Heart left ventricle (tissue), 16 donors: Measurements from ENCODE around the gene NTM. TPM values are rescaled to one million over a fixed set of nuclear protein-coding genes. Genes with fewer than 3 reads are reported as not detected.
"Not testable (repeated sequence)": the region's sequence is repeated elsewhere in the genome, so short reads cannot be mapped to it uniquely, and the experiment has no call there.

Source experiments
- ATAC-seq, 4 donors: fragments of 200-7000 bp; cut with Tn5 transposase; one replicate each; pipeline ENCODE4 v1.9.1; 2020 to 2022; ENCODE audit warnings: moderate library complexity in 4 of 4, mild to moderate bottlenecking in 3 of 4, moderate number of reproducible peaks in 1 of 4
- DNase-seq, 5 donors: peaks; one replicate each; pipeline ENCODE4 v3.0.0-alpha.2; 2020
- H3K27ac ChIP-seq, 12 donors: fragments of 200-600 bp; sonication (generic) in 4 of 12; one replicate each; pipeline versions ENCODE4 v1.5.0 to v1.8.0; 2016 to 2022; ENCODE audit warnings: mild to moderate bottlenecking in 2 of 12
- H3K27me3 ChIP-seq, 9 donors: fragments of 200-600 bp; sonication (generic) in 2 of 9; one replicate each; pipeline versions ENCODE4 v1.5.1 to v1.8.0; 2016 to 2022; ENCODE audit warnings: mild to moderate bottlenecking in 3 of 9
- H3K36me3 ChIP-seq, 9 donors: fragments of 200-600 bp; sonication (generic) in 2 of 9; one replicate each; pipeline versions ENCODE4 v1.5.0 to v1.8.0; 2018 to 2022; ENCODE audit warnings: mild to moderate bottlenecking in 2 of 9
- H3K4me1 ChIP-seq, 12 donors: fragments of 200-600 bp; sonication (generic) in 4 of 12; one replicate each; pipeline versions ENCODE4 v1.5.0 to v1.8.0; 2016 to 2022; ENCODE audit warnings: mild to moderate bottlenecking in 3 of 12
- H3K4me3 ChIP-seq, 12 donors: fragments of 200-600 bp; sonication (generic) in 4 of 12; one replicate each; pipeline versions ENCODE4 v1.5.0 to v1.8.0; 2017 to 2022; ENCODE audit warnings: mild to moderate bottlenecking in 9 of 12, moderate library complexity in 4 of 12
- H3K9me3 ChIP-seq, 12 donors: fragments of 200-600 bp; sonication (generic) in 4 of 12; one replicate each; pipeline versions ENCODE4 v1.5.0 to v1.8.0; 2016 to 2022; ENCODE audit warnings: mild to moderate bottlenecking in 1 of 12
- POLR2A ChIP-seq, 2 donors: fragments of 450-650 bp; IDR thresholded peaks; one replicate each; pipeline ENCODE4 v1.6.1; 2017; ENCODE audit warnings: antibody characterized with exemption in 2 of 2, mild to moderate bottlenecking in 2 of 2, moderate library complexity in 2 of 2
- WGBS, 4 donors: extraction: QIAGEN DNeasy Blood & Tissue Kit in 2 of 4; methylation state at CpG; one replicate each; pipeline versions ENCODE4 v1.1.5 to v1.1.7; 2013 to 2018; 5-methylcytosine and 5-hydroxymethylcytosine counted together
- intact Hi-C, 10 donors: fragments of 100-400 bp; cut with DNase I; formaldehyde crosslinking; loops; one replicate each; pipeline versions ENCODE4 v1.11.1 to v1.14.2; 2022
- polyA plus RNA-seq, 2 donors: library from polyadenylated mRNA; stranded (reverse); fragments of 200-250 nt; gene quantifications; one replicate each; pipeline ENCODE4 v1.2.3, GENCODE V29; 2013
- total RNA-seq, 9 donors: library from RNA; depleted of rRNA in 2 of 9; stranded (reverse); fragments of >200 nt in 2 of 9; fragmentation: NEBNext Ultra II Directional in 3 of 9; extraction: Animal tissue kit (Norgen Biotek cat#: 25700) in 3 of 9; gene quantifications; one replicate each; pipeline versions ENCODE4 v1.1.0 to v1.2.4, GENCODE V29; 2016 to 2023
- TF ChIP-seq, protein P1 (sequence below), 12 donors: fragments of 200-600 bp; sonication (generic) in 4 of 12; IDR thresholded peaks; one replicate each; pipeline versions ENCODE4 v1.5.0 to v1.8.0; 2018 to 2022; ENCODE audit warnings: antibody characterized with exemption in 12 of 12, mild to moderate bottlenecking in 5 of 12
- donor health status: ischemic (EF 13 %, LVEDD 7.1; RV severe dilation, severe dysfunction).
- donor health status: healthy with polysubstance abuse.
- donor health status: DM: no; HTN: yes; CAD: no.
- donor health status: DM: no; HTN: no; CAD: no.
- donor health status: ischemic (EF 25% LVEDD 6.9; RV normal size, moderate dysfunction).
- donor health status: ischemic (EF 25% LVEDD 5.7; RV mildly dilated, moderate dysfunction).
- donor health status: healthy.
- donor health status: DM: yes; HTN: yes; CAD: no.
- donor health status: ischemic (EF 35%, LVEDD 5.7; RV mildly dilated, moderate dysfunction).
- donor health status: nonischemic (EF 11% LVEDD 7.7; RV severe dilation, severe dysfunction).
- donor health status: DM: yes; HTN: yes; CAD: no.
- donor health status: PGD.
- donor health status: ischemic (EF 29% LVEDD 5.4; RV normal size, mild dysfunction).
- donor health status: nonischemic (EF 23%, LVEDD 6.1; RV moderate dilation, normal function).

Gene NTM
- total and polyA plus RNA-seq, 11 donors: 0.40 to 7.7 (median 1.5) TPM

DNA sequence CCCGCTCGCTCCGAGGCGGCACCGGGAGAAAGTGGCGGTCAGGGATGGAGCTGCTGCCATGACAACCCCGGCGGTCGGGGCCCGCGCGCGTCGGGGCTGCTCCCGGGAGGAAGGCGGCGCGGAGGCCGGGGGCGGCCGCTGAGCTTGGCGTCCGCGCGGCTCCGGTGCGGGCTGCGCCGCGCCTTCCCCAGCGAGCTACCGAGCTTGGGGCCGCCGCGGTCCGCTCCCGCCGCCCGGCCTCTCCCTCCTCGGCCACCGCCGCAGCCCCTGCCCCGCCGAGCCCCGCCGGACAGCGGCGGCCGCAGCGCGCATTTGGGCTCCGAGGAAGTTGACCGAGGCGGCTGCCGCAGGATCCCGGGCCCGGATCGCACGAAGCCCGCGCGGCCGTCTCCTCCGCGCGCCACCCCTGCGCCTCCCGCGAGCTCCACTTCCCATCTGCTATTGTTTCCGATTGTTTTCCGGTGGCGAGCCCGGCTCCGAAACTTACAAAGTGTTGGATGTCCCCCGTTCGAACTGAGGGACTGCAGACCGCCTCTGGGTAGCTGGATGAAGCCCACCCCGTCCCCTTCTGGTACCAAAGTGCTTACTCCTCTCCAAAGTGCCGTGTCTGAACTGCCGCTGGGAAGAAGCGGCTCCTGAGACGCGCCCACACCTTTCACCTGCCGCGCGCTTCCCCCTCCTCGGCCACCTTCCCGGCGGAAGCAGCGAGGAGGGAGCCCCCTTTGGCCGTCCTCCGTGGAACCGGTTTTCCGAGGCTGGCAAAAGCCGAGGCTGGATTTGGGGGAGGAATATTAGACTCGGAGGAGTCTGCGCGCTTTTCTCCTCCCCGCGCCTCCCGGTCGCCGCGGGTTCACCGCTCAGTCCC is 540.3 kb downstream of the NTM start:
- Histone ChIP-seq H3K4me1 (peaks cover 0 to 17% (median 0%) of the 10 kb centered on the region in 12 donors), H3K27ac (peak overlapping the region in 4 of 12 donors; percentile 27 to 51 (median 46)), H3K4me3 (peak overlapping the region; percentile 6 to 64 (median 48)), H3K9me3 (no peaks in the 10 kb centered on the region), H3K27me3 (peaks cover 9 to 76% (median 14%) of the 10 kb centered on the region in 9 donors), H3K36me3 (no peaks in the 10 kb centered on the region)
- DNase-seq: no peak
- whole genome bisulfite sequencing, 4 donors: 1 to 2% (median 2%) methylated on average over 30 to 105 of the region's 105 CpGs
- TF ChIP-seq POLR2A (IDR thresholded peaks at IDR 0.05): no peak
- TF ChIP-seq, protein P1, sequence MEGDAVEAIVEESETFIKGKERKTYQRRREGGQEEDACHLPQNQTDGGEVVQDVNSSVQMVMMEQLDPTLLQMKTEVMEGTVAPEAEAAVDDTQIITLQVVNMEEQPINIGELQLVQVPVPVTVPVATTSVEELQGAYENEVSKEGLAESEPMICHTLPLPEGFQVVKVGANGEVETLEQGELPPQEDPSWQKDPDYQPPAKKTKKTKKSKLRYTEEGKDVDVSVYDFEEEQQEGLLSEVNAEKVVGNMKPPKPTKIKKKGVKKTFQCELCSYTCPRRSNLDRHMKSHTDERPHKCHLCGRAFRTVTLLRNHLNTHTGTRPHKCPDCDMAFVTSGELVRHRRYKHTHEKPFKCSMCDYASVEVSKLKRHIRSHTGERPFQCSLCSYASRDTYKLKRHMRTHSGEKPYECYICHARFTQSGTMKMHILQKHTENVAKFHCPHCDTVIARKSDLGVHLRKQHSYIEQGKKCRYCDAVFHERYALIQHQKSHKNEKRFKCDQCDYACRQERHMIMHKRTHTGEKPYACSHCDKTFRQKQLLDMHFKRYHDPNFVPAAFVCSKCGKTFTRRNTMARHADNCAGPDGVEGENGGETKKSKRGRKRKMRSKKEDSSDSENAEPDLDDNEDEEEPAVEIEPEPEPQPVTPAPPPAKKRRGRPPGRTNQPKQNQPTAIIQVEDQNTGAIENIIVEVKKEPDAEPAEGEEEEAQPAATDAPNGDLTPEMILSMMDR (IDR thresholded peaks at IDR 0.05): no peak
- intact Hi-C loops: loop anchor here in 4 of 10 donors (5.0 to 10.0 kb wide), 3 partner anchors 43 to 217 kb away; no protein-coding TSS in a partner anchor
- ATAC-seq: peak in 3 of 4 donors; percentile 15 to 57 (median 49)

DNA sequence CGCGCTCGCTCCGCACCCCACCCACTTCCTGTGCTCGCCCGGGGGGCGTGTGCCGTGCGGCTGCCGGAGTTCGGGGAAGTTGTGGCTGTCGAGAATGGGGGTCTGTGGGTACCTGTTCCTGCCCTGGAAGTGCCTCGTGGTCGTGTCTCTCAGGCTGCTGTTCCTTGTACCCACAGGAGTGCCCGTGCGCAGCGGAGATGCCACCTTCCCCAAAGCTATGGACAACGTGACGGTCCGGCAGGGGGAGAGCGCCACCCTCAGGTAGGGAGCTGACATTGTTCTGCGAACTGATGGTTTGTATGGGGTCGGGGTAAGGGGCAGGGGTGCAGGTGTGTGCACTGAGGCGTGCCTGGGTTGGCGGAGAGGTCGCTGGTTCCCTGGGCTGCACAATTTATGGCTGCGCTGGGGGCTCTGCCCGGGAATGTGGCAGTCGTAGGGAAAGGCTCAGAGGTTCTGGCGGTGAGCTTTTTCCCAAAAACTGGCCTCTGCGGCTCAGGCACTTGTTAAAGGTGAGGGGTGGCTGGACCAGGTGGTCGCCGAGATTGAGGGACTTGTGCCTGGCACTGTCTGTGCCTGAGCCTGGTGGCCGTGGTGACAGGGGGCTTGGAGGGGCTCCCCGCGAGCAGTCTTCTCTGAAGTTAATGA is 541.1 kb downstream of the NTM start:
- Histone ChIP-seq H3K4me1 (peaks cover 0 to 17% (median 0%) of the 10 kb centered on the region in 12 donors), H3K27ac (peak overlapping the region in 1 of 12 donors; percentile 51), H3K27me3 (peaks cover 9 to 68% (median 14%) of the 10 kb centered on the region in 9 donors), H3K4me3 (peak overlapping the region; percentile 6 to 64 (median 48))
- 13 to 18% (median 16%) methylated on average over 29 to 35 of the region's 36 CpGs for WGBS, 4 donors
- H3K36me3 ChIP-seq, DNase-seq, H3K9me3 ChIP-seq: not testable (repeated sequence)
- TF ChIP-seq, protein P1 (IDR thresholded peaks at IDR 0.05): peak in 6 of 12 donors; percentile 12 to 32 (median 28)
- ATAC-seq: peak in 3 of 4 donors; percentile 18 to 52 (median 31)
- intact Hi-C loops: loop anchor here in 4 of 10 donors (5.0 to 10.0 kb wide), 3 partner anchors 44 to 216 kb away; no protein-coding TSS in a partner anchor

DNA sequence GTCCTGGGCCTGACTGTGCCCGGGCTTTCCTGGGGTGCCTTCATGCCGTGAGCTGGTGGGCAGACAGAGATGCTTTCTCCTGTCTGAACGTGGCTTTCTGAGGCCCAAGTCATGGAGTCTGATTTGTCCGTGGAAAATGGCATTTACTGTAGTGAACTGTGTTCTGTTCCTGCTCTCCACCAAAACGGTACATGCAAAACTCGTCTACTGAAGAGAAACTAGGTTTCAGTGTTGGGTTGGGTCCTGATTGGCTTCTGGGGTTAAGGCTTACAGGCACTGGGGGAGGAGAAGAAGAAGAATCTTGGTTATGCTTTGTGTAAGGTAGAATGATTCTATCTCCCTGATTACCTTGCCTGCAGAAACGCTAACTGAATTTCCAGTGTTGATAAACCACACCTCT is 541.7 kb downstream of the NTM start:
- ATAC-seq: no peak

More for the DNA sequence above, 541.7 kb downstream of the NTM start:
- WGBS, 4 donors: 58 to 71% (median 66%) methylated on average over 7 of the region's 7 CpGs
- no peak for DNase-seq
- Histone ChIP-seq H3K4me1 (peaks cover 0 to 17% (median 0%) of the 10 kb centered on the region in 12 donors), H3K27me3 (peaks cover 9 to 68% (median 14%) of the 10 kb centered on the region in 9 donors), H3K9me3 (no peaks in the 10 kb centered on the region), H3K36me3 (no peaks in the 10 kb centered on the region), H3K4me3 (peak overlapping the region in 3 of 12 donors; percentile 51 to 64 (median 60)), H3K27ac (no peak overlapping the region)
- no peak for TF ChIP-seq POLR2A (IDR thresholded peaks at IDR 0.05)
- TF ChIP-seq, protein P1 (IDR thresholded peaks at IDR 0.05): no peak
- intact Hi-C loops: loop anchor here in 4 of 10 donors (5.0 to 10.0 kb wide), 3 partner anchors 45 to 215 kb away; no protein-coding TSS in a partner anchor
